ENCODE results near the gene ELAVL2.

GRCh38 chr9:23796209-23796608, 29.8 kb downstream of the ELAVL2 start:
- TF ChIP-seq, protein P1, sequence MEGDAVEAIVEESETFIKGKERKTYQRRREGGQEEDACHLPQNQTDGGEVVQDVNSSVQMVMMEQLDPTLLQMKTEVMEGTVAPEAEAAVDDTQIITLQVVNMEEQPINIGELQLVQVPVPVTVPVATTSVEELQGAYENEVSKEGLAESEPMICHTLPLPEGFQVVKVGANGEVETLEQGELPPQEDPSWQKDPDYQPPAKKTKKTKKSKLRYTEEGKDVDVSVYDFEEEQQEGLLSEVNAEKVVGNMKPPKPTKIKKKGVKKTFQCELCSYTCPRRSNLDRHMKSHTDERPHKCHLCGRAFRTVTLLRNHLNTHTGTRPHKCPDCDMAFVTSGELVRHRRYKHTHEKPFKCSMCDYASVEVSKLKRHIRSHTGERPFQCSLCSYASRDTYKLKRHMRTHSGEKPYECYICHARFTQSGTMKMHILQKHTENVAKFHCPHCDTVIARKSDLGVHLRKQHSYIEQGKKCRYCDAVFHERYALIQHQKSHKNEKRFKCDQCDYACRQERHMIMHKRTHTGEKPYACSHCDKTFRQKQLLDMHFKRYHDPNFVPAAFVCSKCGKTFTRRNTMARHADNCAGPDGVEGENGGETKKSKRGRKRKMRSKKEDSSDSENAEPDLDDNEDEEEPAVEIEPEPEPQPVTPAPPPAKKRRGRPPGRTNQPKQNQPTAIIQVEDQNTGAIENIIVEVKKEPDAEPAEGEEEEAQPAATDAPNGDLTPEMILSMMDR (IDR thresholded peaks at IDR 0.05): no peak
- TF ChIP-seq POLR2AphosphoS5 (IDR thresholded peaks at IDR 0.05) (no peak), POLR2A (IDR thresholded peaks at IDR 0.05) (no peak)
